Activated B cell treated with CpG ODN at 0.5 μM for 24 hours (primary cell): Measurements from ENCODE around the gene CLDN20. TPM values are rescaled to one million over a fixed set of nuclear protein-coding genes. Genes with fewer than 3 reads are reported as not detected.

Experiments
- ATAC-seq: fragments of 200-7000 bp; cut with Tn5 transposase; one replicate; pipeline ENCODE4 v1.10.0; 2021; ENCODE audit warnings: low read depth, mild to moderate bottlenecking, moderate library complexity
- CTCF ChIA-PET: fragments of 350-600 bp; sonication (Branson Sonifier 250); formaldehyde crosslinking; loops from one replicate; lab custom pipeline; 2021; ENCODE audit warnings: antibody characterized with exemption; lab: Charles Lee
- POLR2A ChIA-PET: fragments of 350-600 bp; sonication (Branson Sonifier 250); formaldehyde crosslinking; loops from one replicate; lab custom pipeline; 2021; ENCODE audit warnings: antibody characterized with exemption; lab: Charles Lee
- DNase-seq: peaks from one replicate; pipeline ENCODE4 v3.0.0; 2022
- H3K27ac Mint-ChIP-seq: one replicate; pipeline ENCODE4 v1.8.0; 2020; ENCODE audit warnings: mixed read lengths
- H3K27me3 Mint-ChIP-seq: one replicate; pipeline ENCODE4 v1.8.0; 2021; ENCODE audit warnings: mixed read lengths
- H3K36me3 Mint-ChIP-seq: one replicate; pipeline ENCODE4 v1.8.0; 2021; ENCODE audit warnings: low read depth, mixed read lengths
- H3K4me1 Mint-ChIP-seq: one replicate; pipeline ENCODE4 v1.8.0; 2021; ENCODE audit warnings: mixed read lengths
- H3K4me3 Mint-ChIP-seq: one replicate; pipeline ENCODE4 v1.8.0; 2020; ENCODE audit warnings: mild to moderate bottlenecking, mixed read lengths
- H3K9me3 Mint-ChIP-seq: one replicate; pipeline ENCODE4 v1.8.0; 2020; ENCODE audit warnings: mixed read lengths
- intact Hi-C: fragments of 100-400 bp; cut with micrococcal nuclease; formaldehyde crosslinking; loops from one replicate; pipeline ENCODE4 v1.15.1; 2024
- total RNA-seq: library from RNA; stranded (reverse); gene quantifications from 2 replicates; pipeline ENCODE4 v1.2.3, GENCODE V29; 2022
- TF ChIP-seq, protein P1 (sequence below): fragments of 200-600 bp; IDR thresholded peaks from one replicate; pipeline ENCODE4 v1.8.0; 2022; ENCODE audit warnings: antibody characterized with exemption, mild to moderate bottlenecking

CLDN20 gene
- total RNA-seq, 1 donor from 2014 or later = not detected

DNA sequence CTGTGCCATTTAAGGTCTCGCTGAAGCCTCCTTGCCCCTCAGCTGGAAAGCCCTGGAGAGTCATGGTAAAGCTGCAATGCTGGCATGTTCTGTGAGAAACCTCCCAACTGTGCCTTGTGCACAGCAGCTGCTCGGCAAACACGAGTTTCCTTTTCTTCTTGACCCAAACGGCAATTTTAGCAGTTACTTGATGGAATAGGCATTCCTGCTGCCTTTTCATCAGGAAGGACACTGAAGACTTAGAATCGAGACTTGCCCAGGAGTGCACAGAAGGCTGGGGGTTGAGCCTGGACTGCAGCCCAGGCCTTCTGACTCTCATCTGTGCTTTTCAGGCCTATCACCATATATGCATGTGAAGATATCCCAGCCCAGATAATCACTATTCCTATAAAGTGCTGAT lies 28.7 kb upstream of the CLDN20 start:
- TF ChIP-seq, protein P1, sequence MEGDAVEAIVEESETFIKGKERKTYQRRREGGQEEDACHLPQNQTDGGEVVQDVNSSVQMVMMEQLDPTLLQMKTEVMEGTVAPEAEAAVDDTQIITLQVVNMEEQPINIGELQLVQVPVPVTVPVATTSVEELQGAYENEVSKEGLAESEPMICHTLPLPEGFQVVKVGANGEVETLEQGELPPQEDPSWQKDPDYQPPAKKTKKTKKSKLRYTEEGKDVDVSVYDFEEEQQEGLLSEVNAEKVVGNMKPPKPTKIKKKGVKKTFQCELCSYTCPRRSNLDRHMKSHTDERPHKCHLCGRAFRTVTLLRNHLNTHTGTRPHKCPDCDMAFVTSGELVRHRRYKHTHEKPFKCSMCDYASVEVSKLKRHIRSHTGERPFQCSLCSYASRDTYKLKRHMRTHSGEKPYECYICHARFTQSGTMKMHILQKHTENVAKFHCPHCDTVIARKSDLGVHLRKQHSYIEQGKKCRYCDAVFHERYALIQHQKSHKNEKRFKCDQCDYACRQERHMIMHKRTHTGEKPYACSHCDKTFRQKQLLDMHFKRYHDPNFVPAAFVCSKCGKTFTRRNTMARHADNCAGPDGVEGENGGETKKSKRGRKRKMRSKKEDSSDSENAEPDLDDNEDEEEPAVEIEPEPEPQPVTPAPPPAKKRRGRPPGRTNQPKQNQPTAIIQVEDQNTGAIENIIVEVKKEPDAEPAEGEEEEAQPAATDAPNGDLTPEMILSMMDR = no peak
- intact Hi-C loops = no loop called here
- Mint-ChIP-seq H3K36me3 (no peaks in the 10 kb centered on the region), H3K27me3 (no peaks in the 10 kb centered on the region), H3K9me3 (peaks cover 7% of the 10 kb centered on the region), H3K4me3 (no peak overlapping the region), H3K27ac (no peak overlapping the region), H3K4me1 (no peaks in the 10 kb centered on the region)
- no peak for ATAC-seq
- no peak for DNase-seq
- POLR2A ChIA-PET = no interaction called here
- CTCF ChIA-PET = no interaction called here

DNA sequence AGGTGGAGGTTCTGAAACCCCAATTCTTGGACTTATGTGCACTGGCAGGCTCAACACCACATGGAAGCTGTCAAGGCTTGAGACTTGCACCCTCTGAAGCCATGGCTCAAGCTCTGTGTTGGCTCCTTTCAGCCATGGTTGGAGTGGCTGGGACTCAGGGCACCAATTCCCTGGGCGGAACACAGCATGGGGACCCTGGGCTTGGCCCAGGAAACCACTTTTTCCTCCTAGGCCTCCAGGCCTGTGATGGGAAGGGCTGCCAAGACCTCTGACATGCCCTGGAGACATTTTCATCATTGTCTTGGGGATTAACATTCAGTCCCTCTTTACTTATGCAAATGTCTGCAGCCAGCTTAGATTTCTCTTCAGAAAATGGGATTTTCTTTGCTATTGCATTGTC lies 26.2 kb upstream of the CLDN20 start:
- DNase-seq = no peak
- ATAC-seq = no peak
- H3K36me3 Mint-ChIP-seq = no peaks in the 10 kb centered on the region
- TF ChIP-seq, protein P1 = no peak
- ChIA-PET CTCF (interaction anchor here (1.7 kb wide), 1 partner anchor 60 kb away, joined by 4 read pairs; no protein-coding TSS in a partner anchor), POLR2A (no interaction called here)
- intact Hi-C loops = no loop called here
- no peaks in the 10 kb centered on the region for H3K27me3 Mint-ChIP-seq
- no peaks in the 10 kb centered on the region for H3K4me1 Mint-ChIP-seq
- H3K9me3 Mint-ChIP-seq = peaks cover 7% of the 10 kb centered on the region
- H3K27ac Mint-ChIP-seq = no peak overlapping the region
- no peak overlapping the region for H3K4me3 Mint-ChIP-seq

DNA sequence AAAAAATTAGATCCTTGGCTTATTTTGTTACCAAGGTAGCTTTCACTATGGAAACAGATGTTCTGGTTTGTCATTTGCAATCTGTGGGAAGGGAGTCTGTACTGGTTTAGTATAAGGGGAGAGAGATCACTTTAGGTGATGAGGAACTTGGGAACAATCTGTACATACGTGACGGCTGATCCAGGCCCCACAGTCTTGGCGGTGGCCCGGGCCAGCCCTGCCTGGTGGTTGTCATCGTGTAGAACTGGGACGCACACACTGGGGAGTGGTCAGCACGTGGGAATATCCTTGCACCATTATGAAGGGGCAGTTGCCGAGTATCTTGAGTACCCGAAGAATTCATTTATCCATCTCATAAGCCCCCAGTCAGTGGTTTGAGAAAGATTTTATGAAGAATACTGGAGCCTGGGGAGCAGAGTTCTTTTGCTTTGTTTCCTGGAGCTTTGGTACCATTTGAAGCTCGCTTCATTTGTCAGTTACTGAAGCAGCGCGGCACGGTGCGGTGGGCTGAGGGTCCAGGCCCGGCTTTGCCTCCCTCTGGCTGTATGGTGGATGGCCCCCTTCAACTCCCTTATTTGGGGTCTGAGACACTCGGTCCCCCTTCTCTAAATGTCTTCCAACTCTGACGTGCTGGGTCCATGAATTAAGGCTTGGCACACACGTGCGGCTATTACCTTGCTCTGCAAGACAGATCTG lies 22.8 kb upstream of the CLDN20 start:
- intact Hi-C loops = no loop called here
- ATAC-seq = no peak
- no peak overlapping the region for H3K4me3 Mint-ChIP-seq
- POLR2A ChIA-PET = no interaction called here
- TF ChIP-seq, protein P1 = no peak
- no peaks in the 10 kb centered on the region for H3K4me1 Mint-ChIP-seq
- no peaks in the 10 kb centered on the region for H3K36me3 Mint-ChIP-seq
- CTCF ChIA-PET = no interaction called here
- H3K27ac Mint-ChIP-seq = no peak overlapping the region
- DNase-seq = no peak
- H3K27me3 Mint-ChIP-seq = no peaks in the 10 kb centered on the region
- H3K9me3 Mint-ChIP-seq = peaks cover 7% of the 10 kb centered on the region

DNA sequence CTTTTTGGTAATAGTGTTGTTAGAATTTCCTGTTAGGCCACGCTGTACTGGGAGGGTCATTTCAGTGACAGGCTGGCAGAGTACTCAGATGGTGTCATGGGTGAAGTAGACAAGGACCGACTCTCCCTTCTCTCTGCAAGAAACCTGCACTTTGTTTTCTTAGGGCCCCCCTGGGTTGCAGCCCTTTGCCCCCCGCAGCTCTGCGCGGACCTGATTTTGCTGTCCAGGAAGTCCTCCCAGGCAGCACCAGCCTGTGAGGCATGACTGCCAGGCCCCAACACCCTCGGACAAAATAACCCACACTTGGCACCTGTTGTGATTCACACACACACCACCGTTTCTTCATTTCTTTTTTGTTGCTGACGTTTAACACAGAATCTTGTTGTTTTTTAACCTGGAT lies 21.8 kb upstream of the CLDN20 start:
- Mint-ChIP-seq H3K27me3 (no peaks in the 10 kb centered on the region), H3K36me3 (no peaks in the 10 kb centered on the region), H3K4me1 (no peaks in the 10 kb centered on the region), H3K4me3 (no peak overlapping the region), H3K9me3 (peaks cover 7% of the 10 kb centered on the region), H3K27ac (no peak overlapping the region)
- TF ChIP-seq, protein P1 = no peak
- intact Hi-C loops = no loop called here
- ATAC-seq = no peak
- POLR2A ChIA-PET = no interaction called here
- DNase-seq = no peak
- CTCF ChIA-PET = no interaction called here

DNA sequence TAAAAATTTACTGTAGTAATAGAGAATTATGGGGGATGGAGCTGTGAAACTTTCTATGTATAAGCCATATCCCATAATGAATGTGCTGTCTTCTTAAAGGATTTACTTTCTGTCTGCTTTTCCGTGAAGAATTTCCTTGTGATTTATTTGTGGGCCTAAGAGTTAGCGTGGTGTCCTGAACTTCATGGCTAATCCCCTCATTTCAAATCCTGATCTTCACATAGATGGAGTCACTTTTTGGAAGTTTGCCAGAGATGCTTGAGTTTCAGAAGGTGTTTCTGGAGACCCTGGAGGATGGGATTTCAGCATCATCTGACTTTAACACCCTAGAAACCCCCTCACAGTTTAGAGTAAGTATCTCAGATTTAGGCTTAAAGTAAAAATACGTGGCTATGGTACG lies 19.4 kb upstream of the CLDN20 start:
- H3K4me1 Mint-ChIP-seq = peaks cover 3% of the 10 kb centered on the region
- POLR2A ChIA-PET = no interaction called here

More for the DNA sequence above, 19.4 kb upstream of the CLDN20 start:
- CTCF ChIA-PET = no interaction called here
- H3K27me3 Mint-ChIP-seq = no peaks in the 10 kb centered on the region
- TF ChIP-seq, protein P1 = no peak
- DNase-seq (no peak), ATAC-seq (no peak)
- intact Hi-C loops = no loop called here
- no peak overlapping the region for H3K27ac Mint-ChIP-seq
- H3K36me3 Mint-ChIP-seq = peaks cover 10% of the 10 kb centered on the region
- no peaks in the 10 kb centered on the region for H3K9me3 Mint-ChIP-seq
- H3K4me3 Mint-ChIP-seq = no peak overlapping the region
